K562 (cell line): ENCODE data around the gene PDIA5.

Experiments used
- HMG20A ChIP-seq: fragments of 450-650 bp; formaldehyde crosslinking; conservative IDR thresholded peaks from 2 replicates; pipeline ENCODE4 v1.4.0; 2020; ENCODE audit warnings: mild to moderate bottlenecking, mixed read lengths
- KAT7 ChIP-seq: sonication (generic); formaldehyde crosslinking; IDR thresholded peaks from 2 replicates; pipeline ENCODE4 v1.8.0; 2022; ENCODE audit warnings: missing genetic modification reagents, mild to moderate bottlenecking, borderline replicate concordance
- MAZ ChIP-seq, 2 experiments: fragments of 450-650 bp in 1 of 2; sonication (generic) in 1 of 2; formaldehyde crosslinking; IDR thresholded peaks in 1 of 2; conservative IDR thresholded peaks in 1 of 2; 2 replicates each; pipeline versions ENCODE4 v1.4.0 to v1.5.0; 2020; ENCODE audit warnings: mild to moderate bottlenecking in 1 of 2, missing genetic modification reagents in 1 of 2
- RBFOX2 ChIP-seq: fragments of 200-400 bp; formaldehyde crosslinking; IDR thresholded peaks from 2 replicates; pipeline ENCODE4 v1.6.1; 2017; ENCODE audit warnings: low read depth, mild to moderate bottlenecking, low read length, moderate library complexity
- ZNF431 ChIP-seq: sonication (generic); formaldehyde crosslinking; IDR thresholded peaks from 2 replicates; pipeline ENCODE4 v1.8.0; 2022; ENCODE audit warnings: mild to moderate bottlenecking, missing genetic modification reagents
- TF ChIP-seq, protein P1 (sequence below): fragments of 450-650 bp; IDR thresholded peaks from 2 replicates; pipeline ENCODE4 v1.6.1; 2016; ENCODE audit warnings: antibody characterized with exemption
- TF ChIP-seq, protein P2 (sequence below), 3 experiments: IDR thresholded peaks in 2 of 3; conservative IDR thresholded peaks in 1 of 3; 2 replicates each; pipeline ENCODE4 v1.5.1; 2011 to 2012; ENCODE audit warnings: low read length in 3 of 3, mild to moderate bottlenecking in 3 of 3, control low read depth in 2 of 3, improper control_type of control experiment in 1 of 3, inconsistent platforms in 1 of 3, low read depth in 1 of 3, mixed read lengths in 1 of 3, moderate library complexity in 1 of 3; ENCODE audit not compliant: insufficient read depth in 2 of 3

DNA sequence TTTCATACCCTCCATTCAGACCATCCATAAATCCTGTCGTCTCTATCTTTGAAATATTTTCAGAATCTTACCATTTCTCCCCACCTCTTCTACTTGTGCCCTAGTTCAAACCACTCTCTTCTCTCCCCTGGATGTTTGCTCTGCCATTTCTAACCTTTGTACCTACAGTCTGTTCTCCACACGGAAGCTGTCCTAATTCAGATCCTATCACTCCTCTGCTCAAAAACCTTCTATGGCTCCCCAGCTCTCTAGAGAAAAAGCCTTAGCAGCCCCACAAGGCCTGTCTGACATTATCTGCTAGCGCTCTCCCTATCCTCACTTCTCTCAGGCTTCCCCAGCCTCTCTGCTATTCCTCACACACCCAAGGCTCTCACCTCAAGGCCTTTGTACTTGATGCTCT is 34.8 kb upstream of the PDIA5 start:
- TF ChIP-seq, protein P1, sequence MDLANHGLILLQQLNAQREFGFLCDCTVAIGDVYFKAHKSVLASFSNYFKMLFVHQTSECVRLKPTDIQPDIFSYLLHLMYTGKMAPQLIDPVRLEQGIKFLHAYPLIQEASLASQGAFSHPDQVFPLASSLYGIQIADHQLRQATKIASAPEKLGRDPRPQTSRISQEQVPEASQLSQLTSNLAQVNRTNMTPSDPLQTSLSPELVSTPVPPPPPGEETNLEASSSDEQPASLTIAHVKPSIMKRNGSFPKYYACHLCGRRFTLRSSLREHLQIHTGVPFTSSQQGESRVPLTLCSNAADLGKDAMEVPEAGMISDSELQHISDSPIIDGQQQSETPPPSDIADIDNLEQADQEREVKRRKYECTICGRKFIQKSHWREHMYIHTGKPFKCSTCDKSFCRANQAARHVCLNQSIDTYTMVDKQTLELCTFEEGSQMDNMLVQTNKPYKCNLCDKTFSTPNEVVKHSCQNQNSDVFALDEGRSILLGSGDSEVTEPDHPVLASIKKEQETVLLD, result no peak
- TF ChIP-seq KAT7 (CRISPR knock-in tag) (no peak), HMG20A (CRISPR knock-in tag) (no peak), RBFOX2 (no peak), ZNF431 (CRISPR knock-in tag) (no peak), MAZ (CRISPR knock-in tag; conservative IDR thresholded peaks at IDR 0.05 in 1 of 2, IDR thresholded peaks at IDR 0.05 in 1 of 2) (no peak)
- TF ChIP-seq, protein P2, sequence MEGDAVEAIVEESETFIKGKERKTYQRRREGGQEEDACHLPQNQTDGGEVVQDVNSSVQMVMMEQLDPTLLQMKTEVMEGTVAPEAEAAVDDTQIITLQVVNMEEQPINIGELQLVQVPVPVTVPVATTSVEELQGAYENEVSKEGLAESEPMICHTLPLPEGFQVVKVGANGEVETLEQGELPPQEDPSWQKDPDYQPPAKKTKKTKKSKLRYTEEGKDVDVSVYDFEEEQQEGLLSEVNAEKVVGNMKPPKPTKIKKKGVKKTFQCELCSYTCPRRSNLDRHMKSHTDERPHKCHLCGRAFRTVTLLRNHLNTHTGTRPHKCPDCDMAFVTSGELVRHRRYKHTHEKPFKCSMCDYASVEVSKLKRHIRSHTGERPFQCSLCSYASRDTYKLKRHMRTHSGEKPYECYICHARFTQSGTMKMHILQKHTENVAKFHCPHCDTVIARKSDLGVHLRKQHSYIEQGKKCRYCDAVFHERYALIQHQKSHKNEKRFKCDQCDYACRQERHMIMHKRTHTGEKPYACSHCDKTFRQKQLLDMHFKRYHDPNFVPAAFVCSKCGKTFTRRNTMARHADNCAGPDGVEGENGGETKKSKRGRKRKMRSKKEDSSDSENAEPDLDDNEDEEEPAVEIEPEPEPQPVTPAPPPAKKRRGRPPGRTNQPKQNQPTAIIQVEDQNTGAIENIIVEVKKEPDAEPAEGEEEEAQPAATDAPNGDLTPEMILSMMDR (IDR thresholded peaks at IDR 0.05 in 2 of 3, conservative IDR thresholded peaks at IDR 0.05 in 1 of 3; ENCODE audit: insufficient read depth in 2 of 3, low read depth in 1 of 3, low read length in 3 of 3), result no peak
